Adrenal gland (tissue), 5 donors: ENCODE results near the gene ZNF230.

Experiments used
- POLR2A ChIP-seq, 2 donors: fragments of 450-650 bp; IDR thresholded peaks; one replicate each; pipeline ENCODE4 v1.6.1; 2017; ENCODE audit warnings: antibody characterized with exemption in 2 of 2, mild to moderate bottlenecking in 2 of 2, moderate library complexity in 1 of 2
- TF ChIP-seq, protein P1 (sequence below), 6 experiments: fragments of 450-650 bp in 4 of 6; fragments of 200-600 bp in 2 of 6; sonication (generic) in 1 of 6; IDR thresholded peaks; 1 replicate in 5 of 6; 2 replicates in 1 of 6; pipeline versions ENCODE4 v1.5.1 to v1.8.0; 2016 to 2021; ENCODE audit warnings: antibody characterized with exemption in 6 of 6, mild to moderate bottlenecking in 2 of 6, moderate library complexity in 1 of 6
- donor health status: DM: no; HTN: no; CAD: no.

DNA sequence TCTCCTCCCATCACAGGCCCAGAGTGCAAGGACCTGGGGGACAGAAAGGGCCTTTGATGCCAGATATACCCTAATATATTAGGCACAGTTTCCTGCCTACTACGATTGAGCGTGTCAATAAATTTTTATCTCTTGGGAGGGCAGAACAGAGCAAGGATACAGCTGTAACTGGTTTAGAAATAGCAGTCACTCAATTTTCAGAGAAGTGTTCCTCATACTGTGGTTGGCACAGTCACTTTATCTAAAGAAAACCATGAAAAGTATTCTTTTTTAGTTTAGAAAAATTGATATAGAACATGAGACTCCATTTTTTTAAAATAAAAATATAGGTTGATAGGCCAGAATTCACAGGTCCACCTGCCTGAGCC is 19.2 kb upstream of the ZNF230 start:
- TF ChIP-seq POLR2A (IDR thresholded peaks at IDR 0.05), result no peak
- TF ChIP-seq, protein P1, sequence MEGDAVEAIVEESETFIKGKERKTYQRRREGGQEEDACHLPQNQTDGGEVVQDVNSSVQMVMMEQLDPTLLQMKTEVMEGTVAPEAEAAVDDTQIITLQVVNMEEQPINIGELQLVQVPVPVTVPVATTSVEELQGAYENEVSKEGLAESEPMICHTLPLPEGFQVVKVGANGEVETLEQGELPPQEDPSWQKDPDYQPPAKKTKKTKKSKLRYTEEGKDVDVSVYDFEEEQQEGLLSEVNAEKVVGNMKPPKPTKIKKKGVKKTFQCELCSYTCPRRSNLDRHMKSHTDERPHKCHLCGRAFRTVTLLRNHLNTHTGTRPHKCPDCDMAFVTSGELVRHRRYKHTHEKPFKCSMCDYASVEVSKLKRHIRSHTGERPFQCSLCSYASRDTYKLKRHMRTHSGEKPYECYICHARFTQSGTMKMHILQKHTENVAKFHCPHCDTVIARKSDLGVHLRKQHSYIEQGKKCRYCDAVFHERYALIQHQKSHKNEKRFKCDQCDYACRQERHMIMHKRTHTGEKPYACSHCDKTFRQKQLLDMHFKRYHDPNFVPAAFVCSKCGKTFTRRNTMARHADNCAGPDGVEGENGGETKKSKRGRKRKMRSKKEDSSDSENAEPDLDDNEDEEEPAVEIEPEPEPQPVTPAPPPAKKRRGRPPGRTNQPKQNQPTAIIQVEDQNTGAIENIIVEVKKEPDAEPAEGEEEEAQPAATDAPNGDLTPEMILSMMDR (IDR thresholded peaks at IDR 0.05), result no peak
